H9 (cell line): Measurements from ENCODE around the gene SLC47A2. TPM values are rescaled to one million over a fixed set of nuclear protein-coding genes. Genes with fewer than 3 reads are reported as not detected.

Source experiments
- DNase-seq: peaks from one replicate; pipeline ENCODE4 v3.0.0-alpha.2; 2017
- H2AFZ ChIP-seq: one replicate; pipeline ENCODE4 v1.6.1; 2013; ENCODE audit warnings: mild to moderate bottlenecking, low read length, control low read depth, moderate library complexity
- H2AK5ac ChIP-seq: 2 replicates; pipeline ENCODE4 v1.6.1; 2013; ENCODE audit warnings: low read length, control low read depth, mixed read lengths; ENCODE audit not compliant: insufficient read length
- H2BK120ac ChIP-seq: one replicate; pipeline ENCODE4 v1.6.1; 2013; ENCODE audit warnings: low read depth, mild to moderate bottlenecking, low read length, control low read depth, inconsistent platforms; ENCODE audit not compliant: poor library complexity, severe bottlenecking
- H2BK12ac ChIP-seq: 2 replicates; pipeline ENCODE4 v1.6.1; 2013; ENCODE audit warnings: low read length, control low read depth, mixed read lengths, low read depth; ENCODE audit not compliant: insufficient read length
- H2BK15ac ChIP-seq: 2 replicates; pipeline ENCODE4 v1.6.1; 2013; ENCODE audit warnings: low read depth, low read length, control low read depth
- H2BK20ac ChIP-seq: one replicate; pipeline ENCODE4 v1.6.1; 2013; ENCODE audit warnings: low read depth, mild to moderate bottlenecking, low read length, control low read depth, inconsistent platforms; ENCODE audit not compliant: poor library complexity, severe bottlenecking
- H2BK5ac ChIP-seq: 2 replicates; pipeline ENCODE4 v1.6.1; 2013; ENCODE audit warnings: low read length, control low read depth, mixed read lengths; ENCODE audit not compliant: insufficient read length
- H3K14ac ChIP-seq: 2 replicates; pipeline ENCODE4 v1.6.1; 2013; ENCODE audit warnings: low read length, control low read depth; ENCODE audit not compliant: insufficient read depth
- H3K18ac ChIP-seq: 2 replicates; pipeline ENCODE4 v1.6.1; 2013; ENCODE audit warnings: low read depth, mild to moderate bottlenecking, mixed read lengths, low read length, control low read depth; ENCODE audit not compliant: insufficient read length
- H3K23ac ChIP-seq: 2 replicates; pipeline ENCODE4 v1.6.1; 2013; ENCODE audit warnings: low read length, control low read depth, mixed read lengths, low read depth; ENCODE audit not compliant: insufficient read length
- H3K23me2 ChIP-seq: 2 replicates; pipeline ENCODE4 v1.6.1; 2013; ENCODE audit warnings: low read depth, mild to moderate bottlenecking, mixed read lengths, low read length, control low read depth; ENCODE audit not compliant: insufficient read length, poor library complexity, severe bottlenecking
- H3K27ac ChIP-seq: 2 replicates; pipeline ENCODE4 v1.5.1; 2013; ENCODE audit warnings: low read length, control low read depth, mixed read lengths, low read depth; ENCODE audit not compliant: insufficient read length
- H3K27me3 ChIP-seq: 2 replicates; pipeline ENCODE4 v1.6.1; 2013; ENCODE audit warnings: low read length, control low read depth, inconsistent platforms; ENCODE audit not compliant: insufficient read depth
- H3K4ac ChIP-seq: 2 replicates; pipeline ENCODE4 v1.6.1; 2013; ENCODE audit warnings: low read depth, mild to moderate bottlenecking, control low read depth, inconsistent platforms, low read length, moderate library complexity
- H3K4me1 ChIP-seq: 2 replicates; pipeline ENCODE4 v1.6.1; 2013; ENCODE audit warnings: low read length, control low read depth, inconsistent platforms; ENCODE audit not compliant: insufficient read depth
- H3K4me2 ChIP-seq: 2 replicates; pipeline ENCODE4 v1.6.1; 2013; ENCODE audit warnings: low read length, control low read depth, mixed read lengths; ENCODE audit not compliant: insufficient read length, insufficient read depth
- H3K56ac ChIP-seq: 2 replicates; pipeline ENCODE4 v1.6.1; 2013; ENCODE audit warnings: low read depth, mild to moderate bottlenecking, mixed read lengths, low read length, control low read depth; ENCODE audit not compliant: insufficient read length
- H3K79me1 ChIP-seq: 2 replicates; pipeline ENCODE4 v1.6.1; 2013; ENCODE audit warnings: low read depth, mild to moderate bottlenecking, moderate library complexity, low read length, control low read depth, inconsistent platforms; ENCODE audit not compliant: insufficient read depth, poor library complexity, severe bottlenecking
- H3K79me2 ChIP-seq: 2 replicates; pipeline ENCODE4 v1.6.1; 2013; ENCODE audit warnings: low read length, control low read depth, inconsistent platforms; ENCODE audit not compliant: insufficient read depth
- H3K9ac ChIP-seq: 2 replicates; pipeline ENCODE4 v1.6.1; 2013; ENCODE audit warnings: low read length, control low read depth, mixed read lengths; ENCODE audit not compliant: insufficient read length; ENCODE audit errors: extremely low read depth
- H3K9me3 ChIP-seq: one replicate; pipeline ENCODE4 v1.6.1; 2013; ENCODE audit warnings: low read depth, low read length, inconsistent platforms; ENCODE audit not compliant: control insufficient read depth
- H3T11ph ChIP-seq: one replicate; pipeline ENCODE4 v1.6.1; 2013; ENCODE audit warnings: mild to moderate bottlenecking, low read length, control low read depth, inconsistent platforms
- H4K20me1 ChIP-seq: one replicate; pipeline ENCODE4 v1.6.1; 2013; ENCODE audit not compliant: control insufficient read depth, insufficient read length, insufficient read depth
- H4K5ac ChIP-seq: 2 replicates; pipeline ENCODE4 v1.6.1; 2013; ENCODE audit warnings: low read depth, mild to moderate bottlenecking, mixed read lengths, low read length, control low read depth; ENCODE audit not compliant: insufficient read length
- H4K8ac ChIP-seq: replicated peaks from 2 replicates; pipeline ENCODE4 v1.6.1; 2013; ENCODE audit warnings: low read length, control low read depth, mixed read lengths, low read depth; ENCODE audit not compliant: insufficient read length
- H4K91ac ChIP-seq: 2 replicates; pipeline ENCODE4 v1.6.1; 2013; ENCODE audit warnings: low read depth, mild to moderate bottlenecking, moderate library complexity, mixed read lengths, low read length, control low read depth; ENCODE audit not compliant: insufficient read length
- H3K27ac Mint-ChIP-seq, 3 experiments: 2 replicates in 2 of 3; 3 replicates in 1 of 3; pipeline ENCODE4 v1.8.0; 2020 to 2021; ENCODE audit warnings: mixed read lengths in 3 of 3, mild to moderate bottlenecking in 1 of 3, moderate library complexity in 1 of 3
- H3K27me3 Mint-ChIP-seq: 2 replicates; pipeline ENCODE4 v1.8.0; 2021; ENCODE audit warnings: low read depth, mild to moderate bottlenecking, moderate library complexity, mixed read lengths
- H3K36me3 Mint-ChIP-seq, 3 experiments: 2 replicates in 2 of 3; 3 replicates in 1 of 3; pipeline ENCODE4 v1.8.0; 2020 to 2021; ENCODE audit warnings: low read depth in 3 of 3, mixed read lengths in 3 of 3; ENCODE audit not compliant: insufficient read depth in 1 of 3
- H3K4me1 Mint-ChIP-seq, 2 experiments: 2 replicates each; pipeline ENCODE4 v1.8.0; 2020; ENCODE audit warnings: mixed read lengths in 2 of 2
- H3K4me3 Mint-ChIP-seq, 2 experiments: 2 replicates in 1 of 2; 3 replicates in 1 of 2; pipeline ENCODE4 v1.8.0; 2020 to 2021; ENCODE audit warnings: mild to moderate bottlenecking in 2 of 2, mixed read lengths in 2 of 2, moderate library complexity in 1 of 2
- H3K9me3 Mint-ChIP-seq, 2 experiments: 2 replicates in 1 of 2; 3 replicates in 1 of 2; pipeline ENCODE4 v1.8.0; 2020; ENCODE audit warnings: mild to moderate bottlenecking in 2 of 2, mixed read lengths in 2 of 2, moderate library complexity in 1 of 2
- CTCF ChIP-seq: fragments of 200-600 bp; sonication (generic); conservative IDR thresholded peaks from 3 replicates; pipeline ENCODE4 v1.8.0; 2021; ENCODE audit warnings: antibody characterized with exemption, mild to moderate bottlenecking
- WGBS: extraction: QIAGEN DNeasy Blood & Tissue Kit; methylation state at CpG from one replicate; pipeline ENCODE4 v1.1.7; 2013; ENCODE audit warnings: missing lambda C conversion rate, low lambda C conversion rate, mixed read lengths; ENCODE audit not compliant: insufficient read length; ENCODE audit errors: extremely low coverage; 5-methylcytosine and 5-hydroxymethylcytosine counted together
- total RNA-seq: library from RNA; stranded (reverse); gene quantifications from 2 replicates; pipeline ENCODE4 v1.2.1, GENCODE V29; 2021

Gene SLC47A2
- total RNA-seq, 1 experiment from 2014 or later: not detected

DNA sequence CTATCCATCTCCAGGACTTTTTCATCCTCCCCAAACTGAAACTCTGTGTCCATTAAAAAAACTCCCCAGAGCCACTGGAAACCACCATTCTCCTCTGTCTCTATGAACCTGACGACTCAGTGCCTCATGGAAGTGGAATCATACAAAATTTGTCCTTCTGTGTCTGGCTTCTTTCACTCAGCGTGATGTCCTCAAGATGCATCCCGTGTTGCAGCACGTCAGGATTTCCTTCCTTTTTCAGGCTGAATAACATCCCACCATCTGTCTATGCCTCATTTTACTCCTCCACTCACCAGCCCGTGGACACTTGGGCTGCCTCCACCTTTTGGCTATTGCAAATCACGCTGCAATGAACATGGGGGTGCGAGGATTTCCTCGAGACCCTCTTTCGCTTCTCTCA is 44.4 kb upstream of the SLC47A2 start:
- no peak overlapping the region for H3K4me2 ChIP-seq
- no peak for TF ChIP-seq CTCF
- H2BK5ac ChIP-seq: no peak overlapping the region
- H2BK12ac ChIP-seq: no peak overlapping the region
- H3K79me1 ChIP-seq: no peaks in the 10 kb centered on the region
- H4K8ac ChIP-seq: no peak overlapping the region
- H3K18ac ChIP-seq: no peak overlapping the region
- no peak overlapping the region for H2BK20ac ChIP-seq
- H3K23ac ChIP-seq: no peak overlapping the region
- H4K91ac ChIP-seq: no peak overlapping the region
- H3K9me3 ChIP-seq: no peaks in the 10 kb centered on the region
- H3K4me1 Mint-ChIP-seq: peaks cover 7 to 11% of the 10 kb centered on the region in 2 experiments
- no peaks in the 10 kb centered on the region; a peak in 1 of 5 replicates for H3K9me3 Mint-ChIP-seq
- H3T11ph ChIP-seq: no peak overlapping the region
- no peak overlapping the region for H4K5ac ChIP-seq
- H2BK120ac ChIP-seq: no peak overlapping the region
- H3K4me1 ChIP-seq: no peaks in the 10 kb centered on the region
- H3K27me3 ChIP-seq: no peaks in the 10 kb centered on the region
- no peaks in the 10 kb centered on the region for H3K36me3 Mint-ChIP-seq
- no peak overlapping the region for H3K27ac Mint-ChIP-seq
- H2BK15ac ChIP-seq: no peak overlapping the region
- no peak overlapping the region for H2AK5ac ChIP-seq
- peaks cover 14% of the 10 kb centered on the region for H3K27me3 Mint-ChIP-seq
- no peak overlapping the region for H3K56ac ChIP-seq
- no peaks in the 10 kb centered on the region for H4K20me1 ChIP-seq
- no peak overlapping the region for H3K4ac ChIP-seq
- H3K4me3 Mint-ChIP-seq: no peak overlapping the region
- no CpG with 5 or more reads among the region's 9 CpGs for WGBS
- no peak for DNase-seq
- H2AFZ ChIP-seq: no peak overlapping the region
- no peaks in the 10 kb centered on the region for H3K23me2 ChIP-seq
- H3K27ac ChIP-seq: no peak overlapping the region
- no peaks in the 10 kb centered on the region for H3K79me2 ChIP-seq
- no peak overlapping the region for H3K14ac ChIP-seq
- H3K9ac ChIP-seq: no peak overlapping the region
